Brain microvascular endothelial cell (primary cell): ENCODE results near the gene LHFPL2.
A peak's percentile ranks its signal among the peaks of the same experiment; 100 is the strongest.

Experiments used
- DNase-seq: peaks from one replicate; pipeline ENCODE4 v3.0.0-alpha.2; 2020
- H3K27ac ChIP-seq: fragments of 250-450 bp; sonication (Bioruptor Pico); 2 replicates; pipeline ENCODE4 v1.5.1; 2020; ENCODE audit warnings: mild to moderate bottlenecking, moderate library complexity
- H3K27me3 ChIP-seq: fragments of 250-450 bp; sonication (Bioruptor Pico); replicated peaks from 2 replicates; pipeline ENCODE4 v1.5.1; 2020; ENCODE audit warnings: mild to moderate bottlenecking
- H3K36me3 ChIP-seq: fragments of 250-450 bp; sonication (Bioruptor Pico); replicated peaks from 2 replicates; pipeline ENCODE4 v1.5.1; 2020; ENCODE audit warnings: mild to moderate bottlenecking
- H3K4me3 ChIP-seq: 2 replicates; pipeline ENCODE4 v1.5.1; 2011; ENCODE audit warnings: low read depth, mild to moderate bottlenecking, control low read depth, low read length, moderate library complexity
- CTCF ChIP-seq: IDR thresholded peaks from 2 replicates; pipeline ENCODE4 v1.5.1; 2011; ENCODE audit warnings: low read depth, mild to moderate bottlenecking, moderate library complexity, low read length, control low read depth, inconsistent platforms; ENCODE audit errors: missing control alignments
- in situ Hi-C: cut with HindIII; loops from 2 replicates; pipeline ENCODE4 v1.10.0; 2017; ENCODE audit warnings: low sequenced_read_pairs, low pct_ligation_motif_present

Gene LHFPL2

GRCh38 chr5:78553580-78554353 is 94.8 kb downstream of the LHFPL2 start:
- Histone ChIP-seq H3K36me3 (no peaks in the 10 kb centered on the region), H3K4me3 (no peak overlapping the region), H3K27me3 (no peaks in the 10 kb centered on the region), H3K27ac (no peak overlapping the region)
- in situ Hi-C loops = no loop called here
- no peak for DNase-seq
- no peak for TF ChIP-seq CTCF

- Histone ChIP-seq H3K36me3 (no peaks in the 10 kb centered on the region), H3K27ac (no peak overlapping the region), H3K4me3 (no peak overlapping the region), H3K27me3 (no peaks in the 10 kb centered on the region)
- no peak for DNase-seq
- in situ Hi-C loops = no loop called here
- no peak for TF ChIP-seq CTCF
These were observed 95.7 kb downstream of the LHFPL2 start for GRCh38 chr5:78552729-78553342.

GRCh38 chr5:78550891-78551290 is 97.7 kb downstream of the LHFPL2 start:
- no peak for DNase-seq
- Histone ChIP-seq H3K36me3 (no peaks in the 10 kb centered on the region), H3K4me3 (no peak overlapping the region), H3K27ac (peak overlapping the region; percentile 48), H3K27me3 (no peaks in the 10 kb centered on the region)
- TF ChIP-seq CTCF = no peak
- in situ Hi-C loops = no loop called here

- no peak for DNase-seq
- TF ChIP-seq CTCF = no peak
- in situ Hi-C loops = loop anchor here (25.0 kb wide), 1 partner anchor 88 kb away; the partner anchor contains the start of gene LHFPL2
- Histone ChIP-seq H3K36me3 (no peaks in the 10 kb centered on the region), H3K27me3 (no peaks in the 10 kb centered on the region), H3K27ac (no peak overlapping the region), H3K4me3 (no peak overlapping the region)
These were observed 99.5 kb downstream of the LHFPL2 start for GRCh38 chr5:78549043-78549442.

- Histone ChIP-seq H3K27ac (peak overlapping the region; percentile 94), H3K36me3 (no peaks in the 10 kb centered on the region), H3K4me3 (no peak overlapping the region), H3K27me3 (no peaks in the 10 kb centered on the region)
- in situ Hi-C loops = loop anchor here (25.0 kb wide), 1 partner anchor 89 kb away; the partner anchor contains the start of gene LHFPL2
- DNase-seq = peak; percentile 94
- TF ChIP-seq CTCF = no peak
These were observed 100.6 kb downstream of the LHFPL2 start for GRCh38 chr5:78547731-78548615.
